IPS DF 6.9 (cell line): ENCODE data around the gene FBRS.

ENCODE experiments used
- DNase-seq: peaks from one replicate; pipeline ENCODE4 v3.0.0-alpha.2; 2013; ENCODE audit warnings: low read depth, low spot score
- H3K27ac ChIP-seq: one replicate; pipeline ENCODE4 v1.5.1; 2013; ENCODE audit warnings: low read length, control low read depth
- H3K27me3 ChIP-seq: 2 replicates; pipeline ENCODE4 v1.6.1; 2013; ENCODE audit warnings: mild to moderate bottlenecking, low read length; ENCODE audit not compliant: control insufficient read depth, insufficient read depth
- H3K36me3 ChIP-seq: 2 replicates; pipeline ENCODE4 v1.6.1; 2013; ENCODE audit warnings: low read length; ENCODE audit not compliant: control insufficient read depth, insufficient read depth
- H3K4me1 ChIP-seq: 2 replicates; pipeline ENCODE4 v1.6.1; 2013; ENCODE audit warnings: low read length; ENCODE audit not compliant: control insufficient read depth, insufficient read depth
- H3K4me3 ChIP-seq: 2 replicates; pipeline ENCODE4 v1.5.1; 2013; ENCODE audit warnings: mild to moderate bottlenecking, low read length
- H3K9me3 ChIP-seq: 2 replicates; pipeline ENCODE4 v1.6.1; 2013; ENCODE audit warnings: low read length, inconsistent platforms; ENCODE audit not compliant: control insufficient read depth, insufficient read depth
- WGBS: extraction: QIAGEN DNeasy Blood & Tissue Kit; methylation state at CpG from one replicate; pipeline ENCODE4 v1.1.7; 2013; ENCODE audit warnings: mixed read lengths, missing lambda C conversion rate; ENCODE audit not compliant: insufficient read length, insufficient coverage; 5-methylcytosine and 5-hydroxymethylcytosine counted together

The FBRS gene

GRCh38 chr16:30656974-30657865, 1.0 kb upstream of the FBRS start:
- peaks cover 6% of the 10 kb centered on the region; the same call in 1 of the 2 replicates for H3K27me3 ChIP-seq
- no peak for DNase-seq
- H3K9me3 ChIP-seq = no peaks in the 10 kb centered on the region
- H3K36me3 ChIP-seq = no peaks in the 10 kb centered on the region
- no peak overlapping the region for H3K27ac ChIP-seq
- peak overlapping the region; percentile 52; the same call in 1 of the 2 replicates for H3K4me3 ChIP-seq
- WGBS = no CpG with 5 or more reads among the region's 32 CpGs
- no peaks in the 10 kb centered on the region for H3K4me1 ChIP-seq

GRCh38 chr16:30658731-30659506, 688 bp downstream of the FBRS start:
- peak; percentile 75 for DNase-seq

GRCh38 chr16:30659507-30660423, 1.5 kb downstream of the FBRS start:
- Histone ChIP-seq H3K27me3 (peaks cover 6% of the 10 kb centered on the region; the same call in 1 of the 2 replicates), H3K4me3 (peak overlapping the region; percentile 71), H3K36me3 (no peaks in the 10 kb centered on the region), H3K27ac (no peak overlapping the region), H3K9me3 (no peaks in the 10 kb centered on the region), H3K4me1 (no peaks in the 10 kb centered on the region)
- DNase-seq = no peak
- WGBS = no CpG with 5 or more reads among the region's 84 CpGs

More at GRCh38 chr16:30658731-30659506, 688 bp downstream of the FBRS start:
- Histone ChIP-seq H3K27me3 (peaks cover 6% of the 10 kb centered on the region; the same call in 1 of the 2 replicates), H3K9me3 (no peaks in the 10 kb centered on the region), H3K27ac (no peak overlapping the region), H3K36me3 (no peaks in the 10 kb centered on the region), H3K4me3 (peak overlapping the region; percentile 71), H3K4me1 (no peaks in the 10 kb centered on the region)
- no CpG with 5 or more reads among the region's 64 CpGs for WGBS

- DNase-seq = no peak
- no peaks in the 10 kb centered on the region for H3K4me1 ChIP-seq
- no peak overlapping the region for H3K4me3 ChIP-seq
- H3K36me3 ChIP-seq = no peaks in the 10 kb centered on the region
- no peaks in the 10 kb centered on the region for H3K9me3 ChIP-seq
- no CpG with 5 or more reads among the region's 21 CpGs for WGBS
- H3K27me3 ChIP-seq = peaks cover 7% of the 10 kb centered on the region; the same call in 1 of the 2 replicates
- no peak overlapping the region for H3K27ac ChIP-seq
Observed at GRCh38 chr16:30660424-30661261, 2.4 kb downstream of the FBRS start.

GRCh38 chr16:30662449-30662848, 4.2 kb downstream of the FBRS start:
- Histone ChIP-seq H3K27me3 (peaks cover 11% of the 10 kb centered on the region; the same call in 1 of the 2 replicates), H3K9me3 (no peaks in the 10 kb centered on the region), H3K27ac (no peak overlapping the region), H3K36me3 (no peaks in the 10 kb centered on the region), H3K4me3 (no peak overlapping the region), H3K4me1 (no peaks in the 10 kb centered on the region)
- no CpG with 5 or more reads among the region's 17 CpGs for WGBS
- DNase-seq = no peak

- Histone ChIP-seq H3K4me1 (no peaks in the 10 kb centered on the region), H3K4me3 (no peak overlapping the region), H3K27ac (no peak overlapping the region), H3K36me3 (no peaks in the 10 kb centered on the region; the same call in 1 of the 2 replicates), H3K27me3 (peaks cover 14% of the 10 kb centered on the region; the same call in 1 of the 2 replicates), H3K9me3 (no peaks in the 10 kb centered on the region)
- DNase-seq = no peak
- no CpG with 5 or more reads among the region's 8 CpGs for WGBS
Observed at GRCh38 chr16:30663038-30663437, 4.8 kb downstream of the FBRS start.

- DNase-seq = no peak
- peaks cover 16% of the 10 kb centered on the region; the same call in 1 of the 2 replicates for H3K27me3 ChIP-seq
- H3K9me3 ChIP-seq = no peaks in the 10 kb centered on the region
- H3K27ac ChIP-seq = no peak overlapping the region
- H3K4me3 ChIP-seq = no peak overlapping the region
- peaks cover under 1% of the 10 kb centered on the region; the same call in 1 of the 2 replicates for H3K36me3 ChIP-seq
- no peaks in the 10 kb centered on the region for H3K4me1 ChIP-seq
- WGBS = no CpG with 5 or more reads among the region's 9 CpGs
Observed at GRCh38 chr16:30663820-30664219, 5.6 kb downstream of the FBRS start.

GRCh38 chr16:30664616-30665109, 6.4 kb downstream of the FBRS start:
- WGBS = no CpG with 5 or more reads among the region's 15 CpGs
- peaks cover 5% of the 10 kb centered on the region for H3K36me3 ChIP-seq
- peaks cover 18% of the 10 kb centered on the region; the same call in 1 of the 2 replicates for H3K27me3 ChIP-seq
- no peaks in the 10 kb centered on the region for H3K9me3 ChIP-seq
- no peak overlapping the region for H3K4me3 ChIP-seq
- no peak for DNase-seq
- H3K4me1 ChIP-seq = no peaks in the 10 kb centered on the region
- no peak overlapping the region for H3K27ac ChIP-seq

GRCh38 chr16:30665155-30665829, 7.1 kb downstream of the FBRS start:
- DNase-seq = no peak
- no peaks in the 10 kb centered on the region for H3K9me3 ChIP-seq
- H3K27me3 ChIP-seq = peaks cover 20% of the 10 kb centered on the region
- H3K4me3 ChIP-seq = no peak overlapping the region
- no peaks in the 10 kb centered on the region for H3K4me1 ChIP-seq
- WGBS = no CpG with 5 or more reads among the region's 22 CpGs
- H3K27ac ChIP-seq = no peak overlapping the region
- H3K36me3 ChIP-seq = peaks cover 5% of the 10 kb centered on the region
